Peyer's patch (tissue), 4 donors: Measurements from ENCODE around the gene CPB2.

Experiments
- CTCF ChIP-seq, 6 experiments: fragments of 450-650 bp in 4 of 6; fragments of 200-600 bp in 2 of 6; sonication (generic) in 1 of 6; IDR thresholded peaks; one replicate each; pipeline ENCODE4 v1.5.1; 2017 to 2019; ENCODE audit warnings: antibody characterized with exemption in 6 of 6, mild to moderate bottlenecking in 3 of 6, moderate library complexity in 1 of 6
- POLR2A ChIP-seq, 2 donors: fragments of 450-650 bp; IDR thresholded peaks; one replicate each; pipeline ENCODE4 v1.5.1; 2017; ENCODE audit warnings: antibody characterized with exemption in 2 of 2, mild to moderate bottlenecking in 2 of 2, moderate library complexity in 2 of 2

GRCh38 chr13:46134961-46135522 lies 30.2 kb upstream of the CPB2 start:
- TF ChIP-seq CTCF (IDR thresholded peaks at IDR 0.05), result no peak
- TF ChIP-seq POLR2A (IDR thresholded peaks at IDR 0.05), result no peak
